Duodenal mucosa (tissue), 2 donors: ENCODE measurements around the gene FBH1.
"Not testable (repeated sequence)": the region's sequence is repeated elsewhere in the genome, so short reads cannot be mapped to it uniquely, and the experiment has no call there.

Experiments used
- H3K27ac ChIP-seq: one replicate; pipeline ENCODE4 v1.7.0; 2013; ENCODE audit warnings: low read depth, low read length
- H3K27me3 ChIP-seq, 2 donors: one replicate each; pipeline ENCODE4 v1.7.0; 2013; ENCODE audit warnings: low read length in 2 of 2, control low read depth in 1 of 2; ENCODE audit not compliant: insufficient read depth in 2 of 2, control insufficient read depth in 1 of 2
- H3K36me3 ChIP-seq, 2 donors: one replicate each; pipeline ENCODE4 v1.7.0; 2013; ENCODE audit warnings: low read length in 2 of 2, control low read depth in 1 of 2; ENCODE audit not compliant: insufficient read depth in 2 of 2, control insufficient read depth in 1 of 2
- H3K4me1 ChIP-seq, 2 donors: one replicate each; pipeline ENCODE4 v1.7.0; 2013; ENCODE audit warnings: low read length in 2 of 2, control low read depth in 1 of 2; ENCODE audit not compliant: insufficient read depth in 2 of 2, control insufficient read depth in 1 of 2
- H3K4me3 ChIP-seq, 2 donors: one replicate each; pipeline ENCODE4 v1.7.0; 2013; ENCODE audit warnings: low read length in 2 of 2, low read depth in 1 of 2
- H3K9ac ChIP-seq, 2 donors: one replicate each; pipeline ENCODE4 v1.7.0; 2013; ENCODE audit warnings: low read length in 2 of 2, low read depth in 1 of 2
- H3K9me3 ChIP-seq, 2 donors: one replicate each; pipeline ENCODE4 v1.7.0; 2013; ENCODE audit warnings: low read length in 2 of 2, control low read depth in 1 of 2; ENCODE audit not compliant: control insufficient read depth in 1 of 2

The FBH1 gene

GRCh38 chr10:5952731-5953385 lies 62.8 kb downstream of the FBH1 start:
- Histone ChIP-seq H3K36me3 (peaks cover 14 to 27% of the 10 kb centered on the region in 2 donors), H3K9me3 (no peaks in the 10 kb centered on the region), H3K27ac (no peak overlapping the region), H3K4me1 (peaks cover 4 to 9% of the 10 kb centered on the region in 2 donors), H3K4me3 (no peak overlapping the region), H3K27me3 (no peaks in the 10 kb centered on the region), H3K9ac (no peak overlapping the region)

- no peak overlapping the region for H3K4me3 ChIP-seq
- H3K9me3 ChIP-seq, result no peaks in the 10 kb centered on the region
- no peaks in the 10 kb centered on the region for H3K27me3 ChIP-seq
- H3K4me1 ChIP-seq, result peaks cover 4 to 9% of the 10 kb centered on the region in 2 donors
- no peak overlapping the region for H3K27ac ChIP-seq
- H3K36me3 ChIP-seq, result peaks cover 14 to 27% of the 10 kb centered on the region in 2 donors
- no peak overlapping the region for H3K9ac ChIP-seq
Measured at GRCh38 chr10:5953676-5954075, 63.6 kb downstream of the FBH1 start.

GRCh38 chr10:5956146-5956936 lies 66.3 kb downstream of the FBH1 start:
- Histone ChIP-seq H3K4me3 (no peak overlapping the region), H3K36me3 (peaks cover 26 to 46% of the 10 kb centered on the region in 2 donors), H3K27ac (no peak overlapping the region), H3K9me3 (no peaks in the 10 kb centered on the region), H3K27me3 (no peaks in the 10 kb centered on the region), H3K4me1 (no peaks in the 10 kb centered on the region), H3K9ac (no peak overlapping the region)

GRCh38 chr10:5958077-5958476 lies 68.0 kb downstream of the FBH1 start:
- Histone ChIP-seq H3K27me3 (no peaks in the 10 kb centered on the region), H3K36me3 (peaks cover 24 to 55% of the 10 kb centered on the region in 2 donors), H3K4me1 (no peaks in the 10 kb centered on the region), H3K9me3 (no peaks in the 10 kb centered on the region), H3K9ac (no peak overlapping the region), H3K4me3 (no peak overlapping the region), H3K27ac (no peak overlapping the region)

- no peak overlapping the region for H3K9ac ChIP-seq
- H3K27ac ChIP-seq, result no peak overlapping the region
- no peak overlapping the region for H3K4me3 ChIP-seq
- H3K36me3 ChIP-seq, result peaks cover 26 to 53% of the 10 kb centered on the region in 2 donors
- H3K9me3 ChIP-seq, result no peaks in the 10 kb centered on the region
- no peaks in the 10 kb centered on the region for H3K4me1 ChIP-seq
- H3K27me3 ChIP-seq, result no peaks in the 10 kb centered on the region
Measured at GRCh38 chr10:5958675-5959074, 68.6 kb downstream of the FBH1 start.

GRCh38 chr10:5959142-5959541 lies 69.1 kb downstream of the FBH1 start:
- Histone ChIP-seq H3K4me3 (no peak overlapping the region), H3K9ac (no peak overlapping the region), H3K36me3 (peaks cover 26 to 50% of the 10 kb centered on the region in 2 donors), H3K9me3 (no peaks in the 10 kb centered on the region), H3K4me1 (no peaks in the 10 kb centered on the region), H3K27ac (no peak overlapping the region), H3K27me3 (no peaks in the 10 kb centered on the region)

- H3K27ac ChIP-seq, result no peak overlapping the region
- H3K9ac ChIP-seq, result no peak overlapping the region
- H3K27me3 ChIP-seq, result no peaks in the 10 kb centered on the region
Measured at GRCh38 chr10:5959581-5960069, 69.6 kb downstream of the FBH1 start.

GRCh38 chr10:5960070-5960972 lies 70.3 kb downstream of the FBH1 start:
- H3K27ac ChIP-seq, result no peak overlapping the region
- H3K9me3 ChIP-seq, result no peaks in the 10 kb centered on the region
- H3K36me3 ChIP-seq, result peaks cover 26 to 55% of the 10 kb centered on the region in 2 donors
- no peak overlapping the region for H3K4me3 ChIP-seq
- no peak overlapping the region for H3K9ac ChIP-seq
- peaks cover 5 to 7% of the 10 kb centered on the region in 2 donors for H3K4me1 ChIP-seq
- no peaks in the 10 kb centered on the region for H3K27me3 ChIP-seq

More at GRCh38 chr10:5959581-5960069, 69.6 kb downstream of the FBH1 start:
- Histone ChIP-seq H3K9me3 (no peaks in the 10 kb centered on the region), H3K4me3 (no peak overlapping the region), H3K36me3 (peaks cover 26 to 54% of the 10 kb centered on the region in 2 donors), H3K4me1 (no peaks in the 10 kb centered on the region)

- H3K36me3 ChIP-seq, result peaks cover 26 to 52% of the 10 kb centered on the region in 2 donors
- H3K9ac ChIP-seq, H3K27ac ChIP-seq, H3K9me3 ChIP-seq, H3K4me3 ChIP-seq, H3K27me3 ChIP-seq: not testable (repeated sequence)
- H3K4me1 ChIP-seq, result peaks cover 7 to 11% of the 10 kb centered on the region in 2 donors
Measured at GRCh38 chr10:5960973-5961275, 70.9 kb downstream of the FBH1 start.
